ENCODE measurements around the gene CXCL5.

DNA sequence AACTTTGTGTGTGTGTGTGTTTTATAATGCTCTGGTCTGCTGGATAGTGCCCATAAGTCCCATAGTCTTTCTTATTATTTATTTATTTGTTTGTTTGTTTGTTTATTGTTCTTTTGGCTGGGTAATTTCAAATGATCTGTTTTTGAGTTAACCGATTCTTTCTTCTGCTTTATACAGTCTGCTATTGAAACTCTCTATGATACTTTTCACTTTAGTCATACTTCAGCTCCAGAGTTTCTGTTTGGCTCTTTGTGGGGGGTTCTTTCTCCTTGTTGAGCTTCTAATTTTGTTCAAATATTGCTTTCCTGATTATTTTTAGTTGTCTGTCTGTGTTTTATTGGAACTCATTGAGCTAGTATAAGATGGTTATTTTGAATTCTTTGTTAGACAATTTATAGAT is 30.0 kb upstream of the CXCL5 start:
- no peak for TF ChIP-seq POLR2A (IDR thresholded peaks at IDR 0.05)
- no peak for TF ChIP-seq CTCF (IDR thresholded peaks at IDR 0.05)
